HepG2 (cell line): ENCODE measurements around the gene ADAMTS14. TPM values are rescaled to one million over a fixed set of nuclear protein-coding genes. Genes with fewer than 3 reads are reported as not detected.

Source experiments
- ATAC-seq: fragments of 200-7000 bp; cut with Tn5 transposase; 3 replicates; pipeline ENCODE4 v1.9.1; 2020; ENCODE audit warnings: mild to moderate bottlenecking, moderate library complexity
- BruUV-seq: library from RNA; stranded (reverse); fragments of 400-500 nt; replicated peaks from 2 replicates; lab custom pipeline; 2021; lab: Mats Ljungman, UMichigan
- CTCF ChIA-PET: fragments of 300-600 bp; formaldehyde crosslinking; extraction: SDS; loops from one replicate; lab custom pipeline; 2021; ENCODE audit warnings: low total read pairs, inconsistent platforms, low intra/inter-chr PET ratio; lab: Yijun Ruan, JAX
- POLR2A ChIA-PET: fragments of 350-600 bp; sonication (Branson Sonifier 250); formaldehyde crosslinking; loops from one replicate; lab custom pipeline; 2020; ENCODE audit warnings: antibody characterized with exemption, inconsistent platforms; lab: Yijun Ruan, JAX
- DNase-seq: peaks from one replicate; pipeline ENCODE4 v3.0.0-alpha.2; 2015; ENCODE audit warnings: low spot score
- FAIRE-seq: peaks from 3 replicates; lab custom pipeline; 2011; peaks lifted over from hg19 to GRCh38; lab: Jason Lieb, UNC
- H2AFZ ChIP-seq: one replicate; pipeline ENCODE4 v1.6.1; 2011; ENCODE audit warnings: low read length, inconsistent platforms
- H3K27ac ChIP-seq: fragments of 300-600 bp; 3 replicates; pipeline ENCODE4 v1.8.0; 2011; ENCODE audit warnings: mixed run types, mild to moderate bottlenecking, mixed read lengths, low read length, inconsistent platforms; ENCODE audit not compliant: insufficient read depth; ENCODE audit errors: extremely low read length
- H3K27me3 ChIP-seq, 2 experiments: fragments of 200-600 bp in 1 of 2; 2 replicates in 1 of 2; 3 replicates in 1 of 2; pipeline versions ENCODE4 v1.6.0 to v1.8.0; 2011; ENCODE audit warnings: low read length in 2 of 2, mild to moderate bottlenecking in 2 of 2, moderate library complexity in 2 of 2, inconsistent platforms in 1 of 2; ENCODE audit not compliant: insufficient read depth in 2 of 2, control insufficient read depth in 1 of 2
- H3K36me3 ChIP-seq, 2 experiments: fragments of 200-600 bp in 1 of 2; replicated peaks in 1 of 2; 2 replicates in 1 of 2; 3 replicates in 1 of 2; pipeline versions ENCODE4 v1.5.1 to v1.8.0; 2011; ENCODE audit warnings: low read length in 2 of 2, inconsistent platforms in 1 of 2; ENCODE audit not compliant: insufficient read depth in 2 of 2, control insufficient read depth in 1 of 2
- H3K4me1 ChIP-seq: 2 replicates; pipeline ENCODE4 v1.5.1; 2012; ENCODE audit warnings: low read length, inconsistent platforms; ENCODE audit not compliant: insufficient read depth
- H3K4me2 ChIP-seq: 2 replicates; pipeline ENCODE4 v1.6.0; 2011; ENCODE audit warnings: low read depth, low read length, inconsistent platforms
- H3K4me3 ChIP-seq, 3 experiments: fragments of 200-600 bp in 1 of 3; sonication (generic), shearing (Covaris generic) in 1 of 3; replicated peaks in 1 of 3; 2 replicates each; pipeline ENCODE4 v1.5.1; 2011 to 2016; ENCODE audit warnings: low read length in 3 of 3, inconsistent platforms in 2 of 3, low read depth in 2 of 3, mild to moderate bottlenecking in 2 of 3, control low read depth in 1 of 3, mixed read lengths in 1 of 3; ENCODE audit not compliant: insufficient read depth in 1 of 3
- H3K79me2 ChIP-seq: one replicate; pipeline ENCODE4 v1.6.1; 2011; ENCODE audit warnings: low read length, inconsistent platforms; ENCODE audit not compliant: insufficient read depth
- H3K9ac ChIP-seq: 2 replicates; pipeline ENCODE4 v1.6.0; 2011; ENCODE audit warnings: mild to moderate bottlenecking, low read depth, low read length, inconsistent platforms; ENCODE audit not compliant: insufficient read depth
- H3K9me3 ChIP-seq: 2 replicates; pipeline ENCODE4 v1.5.1; 2012; ENCODE audit warnings: mild to moderate bottlenecking, low read length
- H4K20me1 ChIP-seq: 2 replicates; pipeline ENCODE4 v1.6.0; 2011; ENCODE audit warnings: inconsistent platforms, mild to moderate bottlenecking, low read length, moderate library complexity; ENCODE audit not compliant: insufficient read depth
- ATRX ChIP-seq: sonication (generic); formaldehyde crosslinking; IDR thresholded peaks from 2 replicates; pipeline ENCODE4 v1.4.0; 2020; ENCODE audit warnings: missing genetic modification reagents, borderline replicate concordance
- GLI4 ChIP-seq: sonication (generic); formaldehyde crosslinking; IDR thresholded peaks from 2 replicates; pipeline ENCODE4 v1.5.1; 2020; ENCODE audit warnings: missing genetic modification reagents, mild to moderate bottlenecking, moderate library complexity, borderline replicate concordance
- HCFC1 ChIP-seq: fragments of 150-350 bp; IDR thresholded peaks from 2 replicates; pipeline ENCODE4 v1.6.1; 2014; ENCODE audit warnings: low read depth, low read length
- KLF16 ChIP-seq, 2 experiments: sonication (generic) in 1 of 2; formaldehyde crosslinking in 1 of 2; IDR thresholded peaks; 2 replicates each; pipeline versions ENCODE4 v1.6.1 to v1.8.0; 2016 to 2023; ENCODE audit warnings: missing genetic modification reagents in 2 of 2, missing compliant biosample characterization in 1 of 2
- PPARG ChIP-seq: conservative IDR thresholded peaks from 2 replicates; pipeline ENCODE4 v1.6.1; 2016; ENCODE audit warnings: missing biosample characterization, missing genetic modification reagents
- TCF7L2 ChIP-seq: IDR thresholded peaks from 2 replicates; pipeline ENCODE4 v1.6.1; 2011; ENCODE audit warnings: mild to moderate bottlenecking, low read depth, low read length, moderate library complexity
- TGIF2 ChIP-seq: IDR thresholded peaks from 2 replicates; pipeline ENCODE4 v1.6.1; 2016; ENCODE audit warnings: control low read depth, missing compliant biosample characterization
- ZBTB20 ChIP-seq: sonication (generic); formaldehyde crosslinking; IDR thresholded peaks from 2 replicates; pipeline ENCODE4 v1.8.1; 2023; ENCODE audit warnings: missing genetic modification reagents, low read depth, mild to moderate bottlenecking, borderline replicate concordance
- ZBTB7A ChIP-seq: sonication (generic); formaldehyde crosslinking; IDR thresholded peaks from 2 replicates; pipeline ENCODE4 v1.8.0; 2022; ENCODE audit warnings: mild to moderate bottlenecking, missing genetic modification reagents
- ZNF331 ChIP-seq: sonication (generic); formaldehyde crosslinking; IDR thresholded peaks from 2 replicates; pipeline ENCODE4 v1.4.0; 2020; ENCODE audit warnings: missing genetic modification reagents
- ZNF720 ChIP-seq: sonication (generic); formaldehyde crosslinking; IDR thresholded peaks from 2 replicates; pipeline ENCODE4 v1.4.0; 2020; ENCODE audit warnings: missing genetic modification reagents
- ZNF724P ChIP-seq: sonication (generic); formaldehyde crosslinking; IDR thresholded peaks from 2 replicates; pipeline ENCODE4 v1.8.0; 2022; ENCODE audit warnings: missing genetic modification reagents, borderline replicate concordance
- ZNF737 ChIP-seq: sonication (generic); formaldehyde crosslinking; IDR thresholded peaks from 2 replicates; pipeline ENCODE4 v1.5.0; 2020; ENCODE audit warnings: missing genetic modification reagents, mild to moderate bottlenecking, borderline replicate concordance
- ZNF841 ChIP-seq: sonication (generic); formaldehyde crosslinking; IDR thresholded peaks from 2 replicates; pipeline ENCODE4 v1.8.1; 2023; ENCODE audit warnings: missing genetic modification reagents, borderline replicate concordance
- ZNF850 ChIP-seq: sonication (generic); formaldehyde crosslinking; conservative IDR thresholded peaks from 2 replicates; pipeline ENCODE4 v1.9.0; 2021; ENCODE audit warnings: mild to moderate bottlenecking, missing genetic modification reagents
- WGBS: methylation state at CpG from one replicate; pipeline ENCODE4 v1.1.6; 2017; ENCODE audit warnings: low lambda C conversion rate; 5-methylcytosine and 5-hydroxymethylcytosine counted together
- in situ Hi-C: cut with HindIII; loops from 2 replicates; pipeline ENCODE4 v1.10.0; 2017; ENCODE audit warnings: low pct_unique_long_range_greater_than_20kb; ENCODE audit not compliant: extremely low pct_ligation_motif_present
- intact Hi-C: fragments of 100-400 bp; cut with micrococcal nuclease; formaldehyde crosslinking; loops from one replicate; pipeline ENCODE4 v1.10.0; 2022; ENCODE audit not compliant: unreplicated experiment
- polyA plus RNA-seq, 8 experiments: library from polyadenylated mRNA; depleted of rRNA in 3 of 8; stranded (reverse) in 7 of 8; unstranded in 1 of 8; fragments of >200 nt; fragmentation: Illumina TruSeq in 4 of 8; extraction: Trizol in 4 of 8; gene quantifications; 2 replicates each; pipeline versions ENCODE4 v1.2.1 to v1.2.3, GENCODE V29; 2011 to 2016; ENCODE audit warnings: low read depth in 4 of 8, missing spikeins in 1 of 8, mixed read lengths in 1 of 8; ENCODE audit not compliant: insufficient read depth in 1 of 8
- total RNA-seq, 5 experiments: library from RNA; depleted of rRNA; stranded (reverse); fragments of >200 nt; fragmentation: Illumina TruSeq; extraction: Trizol; gene quantifications; 2 replicates each; pipeline ENCODE4 v1.2.3, GENCODE V29; 2016; ENCODE audit warnings: low read depth in 1 of 5
- TF ChIP-seq, protein P1 (sequence below): sonication (generic); formaldehyde crosslinking; IDR thresholded peaks from 2 replicates; pipeline ENCODE4 v1.8.0; 2022; ENCODE audit warnings: missing genetic modification reagents, mild to moderate bottlenecking, borderline replicate concordance

The ADAMTS14 gene
- total and polyA plus RNA-seq, 2 of the 13 experiments (the other 11 are each of a cell fraction or from before 2014, with no cell fraction given), result 0.04 to 0.07 TPM

DNA sequence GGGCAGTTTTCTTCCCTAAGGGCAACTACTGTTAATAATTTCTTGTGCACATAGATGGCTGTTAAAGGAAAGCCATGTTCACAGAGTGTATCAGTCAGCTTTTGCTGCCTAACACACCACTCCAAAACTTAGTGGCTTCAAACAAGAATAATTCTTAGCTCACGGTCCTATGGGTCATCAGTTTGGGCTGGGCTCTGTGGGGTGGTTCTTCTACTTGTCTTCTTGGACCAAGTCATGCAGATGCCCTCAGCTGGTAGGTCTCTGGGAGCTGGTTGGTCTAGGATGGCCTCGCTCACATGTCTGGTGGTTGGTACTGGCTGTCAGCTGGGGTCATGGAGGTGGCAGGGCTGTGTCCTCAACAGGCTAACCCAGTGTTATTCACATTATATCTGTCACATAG is 73.2 kb downstream of the ADAMTS14 start:
- WGBS, result 67% methylated on average over 2 of the region's 2 CpGs
- intact Hi-C loops, result no loop called here
- Histone ChIP-seq H3K27me3 (peaks cover 1 to 4% of the 10 kb centered on the region in 2 experiments; a peak in 2 of 5 replicates), H3K27ac (no peak overlapping the region), H2AFZ (no peak overlapping the region), H3K9ac (no peak overlapping the region), H4K20me1 (no peaks in the 10 kb centered on the region), H3K4me2 (no peak overlapping the region), H3K36me3 (no peaks in the 10 kb centered on the region), H3K9me3 (no peaks in the 10 kb centered on the region), H3K79me2 (no peaks in the 10 kb centered on the region), H3K4me1 (peaks cover 20% of the 10 kb centered on the region), H3K4me3 (no peak overlapping the region)
- POLR2A ChIA-PET, result no interaction called here
- FAIRE-seq (no peak), ATAC-seq (no peak), DNase-seq (no peak)
- BruUV-seq, result no TSS peak
- no peak for TF ChIP-seq ZNF841
- peak; percentile 95 for TF ChIP-seq ZNF331
- CTCF ChIA-PET, result no interaction called here
- in situ Hi-C loops, result no loop called here

DNA sequence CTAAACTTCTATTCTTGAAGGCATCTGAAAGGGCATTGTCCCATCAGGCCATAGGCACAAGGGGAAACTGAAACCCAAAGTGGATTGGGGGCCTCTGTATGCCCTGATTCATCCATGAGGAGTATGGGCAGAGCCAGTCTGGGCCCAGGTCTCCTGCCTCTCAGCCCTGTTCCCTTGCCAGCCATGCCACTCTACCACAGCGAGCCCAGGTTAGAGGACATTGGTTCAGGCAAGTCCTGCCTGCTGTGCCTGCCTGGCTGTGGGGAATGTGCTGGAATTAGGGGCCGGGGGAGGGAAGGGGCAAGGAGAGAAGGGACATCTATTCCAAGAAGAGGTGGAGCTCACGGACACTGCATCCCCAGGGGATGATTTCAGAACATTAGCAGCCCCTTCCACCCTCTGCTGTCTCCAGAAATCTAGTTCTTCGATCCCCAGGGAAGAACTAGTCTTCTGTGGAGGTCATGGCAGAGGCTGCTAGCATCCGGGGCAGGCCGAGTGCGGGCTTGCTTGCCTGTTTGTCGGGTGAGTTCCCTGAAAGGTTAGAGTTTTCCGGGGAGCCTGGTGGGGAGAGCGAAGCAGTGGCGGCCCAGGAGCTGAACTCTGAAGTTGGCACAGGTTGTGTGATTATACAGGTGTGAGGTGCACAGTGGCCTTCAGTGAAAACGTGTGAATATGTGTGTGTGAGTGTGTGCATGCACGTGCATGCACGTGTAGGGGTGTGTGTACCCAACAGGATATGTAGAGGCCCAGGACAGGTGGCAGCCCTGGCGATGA is 75.1 kb downstream of the ADAMTS14 start:
- CTCF ChIA-PET, result no interaction called here
- no peak overlapping the region for H3K27ac ChIP-seq
- WGBS, result 40% methylated on average over 15 of the region's 15 CpGs
- POLR2A ChIA-PET, result no interaction called here
- no peaks in the 10 kb centered on the region for H3K36me3 ChIP-seq
- H3K4me3 ChIP-seq, result no peak overlapping the region
- BruUV-seq, result no TSS peak
- no peak for FAIRE-seq
- peaks cover 1 to 4% of the 10 kb centered on the region in 2 experiments; a peak in 2 of 5 replicates for H3K27me3 ChIP-seq
- no peaks in the 10 kb centered on the region for H3K9me3 ChIP-seq
- no peaks in the 10 kb centered on the region for H4K20me1 ChIP-seq
- intact Hi-C loops, result no loop called here
- H2AFZ ChIP-seq, result no peak overlapping the region
- no peak overlapping the region for H3K4me2 ChIP-seq
- TF ChIP-seq ZNF720 (no peak), PPARG (no peak), TCF7L2 (no peak), ZNF724P (no peak), HCFC1 (no peak), KLF16 (CRISPR knock-in tag; IDR thresholded peaks at IDR 0.05) (no peak), ATRX (CRISPR knock-in tag) (no peak), ZBTB7A (no peak), TGIF2 (CRISPR knock-in tag) (no peak), ZBTB20 (CRISPR knock-in tag) (no peak), GLI4 (CRISPR knock-in tag) (no peak), ZNF850 (no peak), ZNF737 (CRISPR knock-in tag) (no peak)
- TF ChIP-seq, protein P1, sequence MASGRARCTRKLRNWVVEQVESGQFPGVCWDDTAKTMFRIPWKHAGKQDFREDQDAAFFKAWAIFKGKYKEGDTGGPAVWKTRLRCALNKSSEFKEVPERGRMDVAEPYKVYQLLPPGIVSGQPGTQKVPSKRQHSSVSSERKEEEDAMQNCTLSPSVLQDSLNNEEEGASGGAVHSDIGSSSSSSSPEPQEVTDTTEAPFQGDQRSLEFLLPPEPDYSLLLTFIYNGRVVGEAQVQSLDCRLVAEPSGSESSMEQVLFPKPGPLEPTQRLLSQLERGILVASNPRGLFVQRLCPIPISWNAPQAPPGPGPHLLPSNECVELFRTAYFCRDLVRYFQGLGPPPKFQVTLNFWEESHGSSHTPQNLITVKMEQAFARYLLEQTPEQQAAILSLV (CRISPR knock-in tag), result no peak
- TF ChIP-seq, all 625 proteins: peak for 0
- peaks cover 12% of the 10 kb centered on the region for H3K4me1 ChIP-seq
- DNase-seq, result no peak
- no peaks in the 10 kb centered on the region for H3K79me2 ChIP-seq
- ATAC-seq, result no peak
- in situ Hi-C loops, result no loop called here
- no peak overlapping the region for H3K9ac ChIP-seq
